HCT116 (cell line): Measurements from ENCODE around the gene FOXN3.

Experiments
- ELF1 ChIP-seq: IDR thresholded peaks from 2 replicates; pipeline ENCODE4 v1.6.1; 2012; ENCODE audit warnings: low read depth, borderline replicate concordance
- TF ChIP-seq, protein P1 (sequence below), 3 experiments: fragments of 200-600 bp in 1 of 3; sonication (generic) in 1 of 3; IDR thresholded peaks in 2 of 3; conservative IDR thresholded peaks in 1 of 3; 2 replicates each; pipeline ENCODE4 v1.5.1; 2012 to 2017; ENCODE audit warnings: low read depth in 2 of 3, low read length in 2 of 3, antibody characterized with exemption in 1 of 3, borderline replicate concordance in 1 of 3, control low read depth in 1 of 3, mild to moderate bottlenecking in 1 of 3, mixed read lengths in 1 of 3, mixed run types in 1 of 3, moderate library complexity in 1 of 3; ENCODE audit not compliant: insufficient read depth in 1 of 3

DNA sequence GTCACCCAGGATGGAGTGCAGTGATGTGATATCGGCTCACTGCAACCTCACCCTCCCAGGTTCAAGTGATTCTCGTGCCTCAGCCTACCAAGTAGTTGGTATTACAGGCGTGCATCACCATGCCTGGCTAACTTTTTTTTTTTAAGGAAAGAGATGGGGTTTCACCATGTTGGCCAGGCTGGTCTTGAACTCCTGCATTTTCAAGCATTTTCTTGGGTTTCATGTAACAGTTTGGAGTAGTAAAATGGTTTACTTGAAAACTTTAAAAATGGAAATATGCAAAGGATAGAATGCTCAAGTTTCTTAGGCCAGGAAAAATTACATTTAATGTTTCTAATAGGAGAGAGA is 63.3 kb downstream of the FOXN3 start:
- TF ChIP-seq ELF1 = no peak
- TF ChIP-seq, protein P1, sequence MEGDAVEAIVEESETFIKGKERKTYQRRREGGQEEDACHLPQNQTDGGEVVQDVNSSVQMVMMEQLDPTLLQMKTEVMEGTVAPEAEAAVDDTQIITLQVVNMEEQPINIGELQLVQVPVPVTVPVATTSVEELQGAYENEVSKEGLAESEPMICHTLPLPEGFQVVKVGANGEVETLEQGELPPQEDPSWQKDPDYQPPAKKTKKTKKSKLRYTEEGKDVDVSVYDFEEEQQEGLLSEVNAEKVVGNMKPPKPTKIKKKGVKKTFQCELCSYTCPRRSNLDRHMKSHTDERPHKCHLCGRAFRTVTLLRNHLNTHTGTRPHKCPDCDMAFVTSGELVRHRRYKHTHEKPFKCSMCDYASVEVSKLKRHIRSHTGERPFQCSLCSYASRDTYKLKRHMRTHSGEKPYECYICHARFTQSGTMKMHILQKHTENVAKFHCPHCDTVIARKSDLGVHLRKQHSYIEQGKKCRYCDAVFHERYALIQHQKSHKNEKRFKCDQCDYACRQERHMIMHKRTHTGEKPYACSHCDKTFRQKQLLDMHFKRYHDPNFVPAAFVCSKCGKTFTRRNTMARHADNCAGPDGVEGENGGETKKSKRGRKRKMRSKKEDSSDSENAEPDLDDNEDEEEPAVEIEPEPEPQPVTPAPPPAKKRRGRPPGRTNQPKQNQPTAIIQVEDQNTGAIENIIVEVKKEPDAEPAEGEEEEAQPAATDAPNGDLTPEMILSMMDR (IDR thresholded peaks at IDR 0.05 in 2 of 3, conservative IDR thresholded peaks at IDR 0.05 in 1 of 3; ENCODE audit: borderline replicate concordance in 1 of 3, insufficient read depth in 1 of 3, low read depth in 2 of 3, low read length in 2 of 3) = no peak
